Lower leg skin (tissue), 4 donors: ENCODE results near the gene SHISAL1. TPM values are rescaled to one million over a fixed set of nuclear protein-coding genes. Genes with fewer than 3 reads are reported as not detected.

Source experiments
- DNase-seq, 2 donors: peaks; one replicate each; pipeline ENCODE4 v3.0.0-alpha.2; 2019; ENCODE audit warnings: low spot score in 2 of 2
- H3K4me3 ChIP-seq: fragments of 200-600 bp; sonication (generic); 2 replicates; pipeline ENCODE4 v1.5.1; 2017; ENCODE audit warnings: mild to moderate bottlenecking, low read depth; ENCODE audit not compliant: poor library complexity, severe bottlenecking
- POLR2A ChIP-seq, 2 donors: fragments of 450-650 bp; IDR thresholded peaks; one replicate each; pipeline ENCODE4 v1.6.1; 2016 to 2017; ENCODE audit warnings: antibody characterized with exemption in 2 of 2, mild to moderate bottlenecking in 1 of 2, moderate library complexity in 1 of 2
- WGBS, 2 donors: methylation state at CpG; one replicate each; pipeline ENCODE4 v1.1.5; 2018; 5-methylcytosine and 5-hydroxymethylcytosine counted together
- intact Hi-C: fragments of 100-400 bp; cut with DNase I; formaldehyde crosslinking; loops from one replicate; pipeline ENCODE4 v1.15.0; 2023; ENCODE audit warnings: low total_unique reads
- total RNA-seq, 4 donors: library from RNA; depleted of rRNA; stranded (reverse); fragments of >200 nt; gene quantifications; one replicate each; pipeline ENCODE4 v1.1.0, GENCODE V29; 2016
- TF ChIP-seq, protein P1 (sequence below), 3 donors: fragments of 450-650 bp; IDR thresholded peaks; one replicate each; pipeline ENCODE4 v1.5.1; 2016; ENCODE audit warnings: antibody characterized with exemption in 3 of 3, mild to moderate bottlenecking in 3 of 3, moderate library complexity in 2 of 3

The SHISAL1 gene
- total RNA-seq, 4 donors from 2014 or later = 0.08 to 0.42 (median 0.28) TPM

- H3K4me3 ChIP-seq = no peak overlapping the region
- 77 to 85% methylated on average over 9 of the region's 9 CpGs for WGBS, 2 donors
- intact Hi-C loops = no loop called here
- no peak for DNase-seq
- TF ChIP-seq POLR2A (IDR thresholded peaks at IDR 0.05) = no peak
- TF ChIP-seq, protein P1, sequence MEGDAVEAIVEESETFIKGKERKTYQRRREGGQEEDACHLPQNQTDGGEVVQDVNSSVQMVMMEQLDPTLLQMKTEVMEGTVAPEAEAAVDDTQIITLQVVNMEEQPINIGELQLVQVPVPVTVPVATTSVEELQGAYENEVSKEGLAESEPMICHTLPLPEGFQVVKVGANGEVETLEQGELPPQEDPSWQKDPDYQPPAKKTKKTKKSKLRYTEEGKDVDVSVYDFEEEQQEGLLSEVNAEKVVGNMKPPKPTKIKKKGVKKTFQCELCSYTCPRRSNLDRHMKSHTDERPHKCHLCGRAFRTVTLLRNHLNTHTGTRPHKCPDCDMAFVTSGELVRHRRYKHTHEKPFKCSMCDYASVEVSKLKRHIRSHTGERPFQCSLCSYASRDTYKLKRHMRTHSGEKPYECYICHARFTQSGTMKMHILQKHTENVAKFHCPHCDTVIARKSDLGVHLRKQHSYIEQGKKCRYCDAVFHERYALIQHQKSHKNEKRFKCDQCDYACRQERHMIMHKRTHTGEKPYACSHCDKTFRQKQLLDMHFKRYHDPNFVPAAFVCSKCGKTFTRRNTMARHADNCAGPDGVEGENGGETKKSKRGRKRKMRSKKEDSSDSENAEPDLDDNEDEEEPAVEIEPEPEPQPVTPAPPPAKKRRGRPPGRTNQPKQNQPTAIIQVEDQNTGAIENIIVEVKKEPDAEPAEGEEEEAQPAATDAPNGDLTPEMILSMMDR (IDR thresholded peaks at IDR 0.05) = no peak
These were observed 32.0 kb downstream of the SHISAL1 start for GRCh38 chr22:44280665-44281188.

DNA sequence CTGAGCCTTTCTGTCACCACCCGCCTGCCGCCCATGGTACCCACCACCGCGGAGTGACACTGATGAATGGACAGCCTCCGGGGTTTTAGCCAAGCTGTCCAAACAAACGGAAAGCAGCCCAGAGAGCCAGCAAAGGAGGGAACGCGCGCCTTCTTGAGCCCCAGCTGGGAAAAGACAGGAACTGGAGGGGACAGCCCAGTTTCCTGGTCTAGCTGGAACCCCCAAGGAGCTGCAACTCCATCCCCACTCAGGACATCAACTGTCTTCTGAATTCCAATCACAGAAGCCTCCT is 33.7 kb downstream of the SHISAL1 start:
- no peak for TF ChIP-seq POLR2A (IDR thresholded peaks at IDR 0.05)
- TF ChIP-seq, protein P1 (IDR thresholded peaks at IDR 0.05) = no peak
- H3K4me3 ChIP-seq = no peak overlapping the region
- intact Hi-C loops = no loop called here
- WGBS, 2 donors = 64 to 72% methylated on average over 9 of the region's 9 CpGs
- no peak for DNase-seq

- no peak for DNase-seq
- TF ChIP-seq POLR2A (IDR thresholded peaks at IDR 0.05) = no peak
- TF ChIP-seq, protein P1 (IDR thresholded peaks at IDR 0.05) = no peak
- H3K4me3 ChIP-seq = no peak overlapping the region
- WGBS, 2 donors = 79 to 85% methylated on average over 16 to 17 of the region's 17 CpGs
- intact Hi-C loops = no loop called here
These were observed 34.3 kb downstream of the SHISAL1 start for GRCh38 chr22:44278243-44279068.

DNA sequence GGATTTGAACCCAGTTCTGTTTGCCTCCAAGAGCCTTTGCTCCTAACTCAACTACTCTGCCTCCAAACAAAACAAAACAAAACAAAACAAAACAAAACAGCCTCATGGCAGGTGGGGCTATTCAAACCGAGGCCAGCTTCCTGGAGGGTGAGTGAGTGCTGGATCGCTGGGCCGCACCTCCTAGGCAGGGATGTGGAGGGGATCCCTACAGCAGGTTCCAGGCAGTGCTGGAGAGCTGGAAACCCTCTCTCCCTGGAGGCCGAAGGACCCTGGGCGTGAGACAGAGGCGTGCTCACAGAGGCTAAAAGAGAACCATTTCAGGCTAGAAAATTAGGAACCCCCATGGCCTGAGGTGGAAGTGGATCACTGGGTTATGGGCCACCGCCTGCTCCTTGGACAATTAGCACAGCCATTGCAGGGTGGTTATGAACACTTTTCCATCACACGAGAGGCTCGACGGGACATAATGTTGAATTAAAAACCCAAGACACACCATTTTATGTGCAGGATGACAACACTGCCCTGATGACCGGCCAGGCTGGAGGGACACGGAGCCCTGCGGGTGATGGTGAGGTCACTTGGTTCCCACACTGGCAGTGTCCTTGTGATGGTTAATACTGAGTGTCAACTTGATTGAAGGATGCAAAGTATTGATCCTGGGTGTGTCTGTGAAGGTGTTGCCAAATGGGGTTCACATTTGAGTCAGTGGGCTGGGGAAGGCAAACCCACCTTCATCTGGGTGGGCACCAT is 35.2 kb downstream of the SHISAL1 start:
- DNase-seq = no peak
- TF ChIP-seq, protein P1 (IDR thresholded peaks at IDR 0.05) = no peak
- TF ChIP-seq POLR2A (IDR thresholded peaks at IDR 0.05) = no peak
- WGBS, 2 donors = 90 to 91% methylated on average over 13 of the region's 13 CpGs
- intact Hi-C loops = no loop called here
- H3K4me3 ChIP-seq = no peak overlapping the region

GRCh38 chr22:44276706-44277356 is 35.9 kb downstream of the SHISAL1 start:
- no peak overlapping the region for H3K4me3 ChIP-seq
- DNase-seq = no peak
- WGBS, 2 donors = 78 to 83% methylated on average over 18 of the region's 18 CpGs
- TF ChIP-seq, protein P1 (IDR thresholded peaks at IDR 0.05) = no peak
- intact Hi-C loops = no loop called here
